Measurements from ENCODE around the gene SDHB. TPM values are rescaled to one million over a fixed set of nuclear protein-coding genes. Genes with fewer than 3 reads are reported as not detected.

The SDHB gene
- total RNA-seq, result 10 to 100 TPM; 55.1 to 71.6 TPM
- 100 to 1,000 TPM in 1 of 2 donors, 10 to 100 TPM in 1; 71.8 to 130 TPM for polyA plus RNA-seq
- long read RNA-seq, donor 1, transcript SDHB-201 (8 exons, 1,153 nt), result major isoform, 70 of 81 reads
- long read RNA-seq, donor 1, partial matches to known transcripts, result 7 of 81 reads
- long read RNA-seq, donor 1, other reads (novel, unspliced or antisense), result 3 of 81 reads
- long read RNA-seq, donor 2, transcript SDHB-201 (8 exons, 1,153 nt), result major isoform, 20 of 22 reads
- long read RNA-seq, donor 2, partial matches to known transcripts, result 0 of 22 reads
- long read RNA-seq, donor 2, other reads (novel, unspliced or antisense), result 2 of 22 reads

DNA sequence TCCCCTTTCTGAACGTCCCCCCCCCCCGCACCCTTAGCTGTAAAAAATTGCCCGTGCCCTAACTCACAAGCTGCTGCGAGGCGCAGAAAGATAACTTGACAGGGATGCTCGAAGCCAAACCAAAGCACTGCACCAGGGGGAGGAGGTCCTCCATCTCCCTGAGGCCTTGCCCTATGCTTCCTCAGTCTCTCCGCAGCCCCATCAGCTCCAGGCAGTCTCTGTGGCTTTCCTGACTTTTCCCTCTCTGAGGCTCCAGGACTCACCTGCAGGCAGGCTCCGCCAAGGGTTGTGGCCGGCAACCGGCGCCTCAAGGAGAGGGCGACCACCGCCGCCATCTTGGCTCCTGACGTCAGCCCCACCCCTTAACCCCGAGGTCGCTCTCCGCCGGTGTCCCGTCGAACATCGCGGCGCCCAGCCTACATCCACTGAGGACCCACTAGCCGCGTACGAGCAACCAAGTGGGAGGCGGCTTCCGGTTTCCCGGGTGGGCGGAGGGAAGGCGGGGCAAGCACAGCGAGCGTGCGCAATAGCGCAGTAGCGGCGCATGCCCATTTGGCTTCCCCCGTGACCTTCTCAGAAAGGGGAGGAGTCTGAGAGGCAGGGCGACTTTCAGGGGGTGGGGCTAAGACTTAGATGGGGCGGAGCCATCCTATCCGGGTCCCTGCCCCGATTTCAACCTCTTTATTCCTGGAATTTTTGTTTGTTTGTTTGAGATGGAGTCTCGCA, at the start of gene SDHB:
Gene SDHB, minus strand, starts transcription at position 348 of the 726 bp plus-strand sequence. Its CDS starts 13 bp downstream, at position 335.
- Histone ChIP-seq H3K36me3 (ENCODE audit: control insufficient read depth in 1 of 2, insufficient read depth in 2 of 2, low read length in 1 of 2) (no peaks in the 10 kb centered on the region), H3K27ac (ENCODE audit: low read depth in 1 of 2, low read length in 2 of 2) (peak within 1 kb of the TSS in 1 of 2 donors; percentile 64), H3K27me3 (ENCODE audit: control insufficient read depth in 1 of 2, insufficient read depth in 2 of 2, low read length in 1 of 2) (no peaks in the 10 kb centered on the region), H3K4me3 (ENCODE audit: low read length in 2 of 2) (peak within 1 kb of the TSS; percentile 28 to 43), H3K9me3 (ENCODE audit: control insufficient read depth, low read length) (no peaks in the 10 kb centered on the region), H3K4me1 (ENCODE audit: control insufficient read depth in 1 of 2, insufficient read depth in 2 of 2, low read length in 2 of 2) (peaks cover 0 to 10% of the 10 kb centered on the region in 2 donors)
- ATAC-seq (ENCODE audit: low FRiP score) (peak; percentile 99), DNase-seq (peak; percentile 99)
- intact Hi-C loops (cut with DNase I), result loop anchor here in 1 of 2 donors (2.0 kb wide), 1 partner anchor 41 kb away; no protein-coding TSS in a partner anchor
- 0% methylated on average over 44 of the region's 44 CpGs for WGBS, 2 donors

DNA sequence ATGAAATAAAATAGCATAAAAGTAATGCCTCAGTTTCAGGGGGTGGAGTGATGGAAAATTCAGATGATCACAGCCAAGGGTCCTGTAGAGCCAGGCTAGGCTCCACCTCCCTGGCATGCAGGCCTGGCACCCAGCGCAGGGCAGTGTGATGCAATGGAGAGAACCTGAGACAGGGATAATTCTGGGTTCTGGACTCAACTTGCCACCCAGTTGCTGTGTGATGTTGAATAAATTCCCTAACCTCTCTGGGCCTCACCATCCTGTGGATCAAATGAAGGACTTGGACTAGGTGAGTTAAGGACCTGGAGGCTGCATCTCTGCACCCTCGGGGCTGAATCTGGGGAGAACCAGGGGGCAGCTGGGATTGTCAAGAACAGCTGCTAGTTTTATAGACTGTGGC, 48.4 kb upstream of the SDHB start:
- no peak for ATAC-seq (ENCODE audit: low FRiP score)
- DNase-seq, result no peak
- no peaks in the 10 kb centered on the region for H3K9me3 ChIP-seq (ENCODE audit: control insufficient read depth, low read length)
- no peak overlapping the region for H3K4me3 ChIP-seq (ENCODE audit: low read length in 2 of 2)
- no peaks in the 10 kb centered on the region for H3K4me1 ChIP-seq (ENCODE audit: control insufficient read depth in 1 of 2, insufficient read depth in 2 of 2, low read length in 2 of 2)
- no peaks in the 10 kb centered on the region for H3K36me3 ChIP-seq (ENCODE audit: control insufficient read depth in 1 of 2, insufficient read depth in 2 of 2, low read length in 1 of 2)
- H3K27ac ChIP-seq (ENCODE audit: low read depth in 1 of 2, low read length in 2 of 2), result no peak overlapping the region
- no peaks in the 10 kb centered on the region for H3K27me3 ChIP-seq (ENCODE audit: control insufficient read depth in 1 of 2, insufficient read depth in 2 of 2, low read length in 1 of 2)
- 80 to 86% methylated on average over 2 of the region's 2 CpGs for WGBS, 2 donors
- intact Hi-C loops (cut with DNase I), result no loop called here

DNA sequence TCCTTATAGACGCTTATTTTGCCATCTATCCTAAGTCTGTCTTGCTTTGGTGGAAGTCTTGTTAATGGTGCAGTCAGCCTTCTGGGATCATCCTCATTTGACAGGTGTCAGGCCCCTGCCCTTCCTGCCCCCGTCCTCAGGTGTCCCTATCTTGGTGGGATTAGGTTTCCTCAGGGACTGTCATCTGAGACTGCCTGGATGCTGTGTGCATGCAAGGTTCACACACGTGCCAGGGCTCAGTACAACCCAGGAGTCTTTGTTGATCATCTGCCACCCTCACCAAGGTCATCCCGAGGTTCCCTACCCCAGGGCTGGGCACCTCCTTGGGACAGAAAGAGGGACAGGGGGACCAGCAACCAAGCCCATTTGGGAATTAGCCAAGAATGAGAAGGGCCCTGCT, 47.4 kb upstream of the SDHB start:
- Histone ChIP-seq H3K27me3 (ENCODE audit: control insufficient read depth in 1 of 2, insufficient read depth in 2 of 2, low read length in 1 of 2) (no peaks in the 10 kb centered on the region), H3K4me3 (ENCODE audit: low read length in 2 of 2) (no peak overlapping the region), H3K4me1 (ENCODE audit: control insufficient read depth in 1 of 2, insufficient read depth in 2 of 2, low read length in 2 of 2) (no peaks in the 10 kb centered on the region), H3K27ac (ENCODE audit: low read depth in 1 of 2, low read length in 2 of 2) (no peak overlapping the region), H3K36me3 (ENCODE audit: control insufficient read depth in 1 of 2, insufficient read depth in 2 of 2, low read length in 1 of 2) (no peaks in the 10 kb centered on the region), H3K9me3 (ENCODE audit: control insufficient read depth, low read length) (no peaks in the 10 kb centered on the region)
- 85 to 91% methylated on average over 4 of the region's 4 CpGs for WGBS, 2 donors
- no peak for DNase-seq
- intact Hi-C loops (cut with DNase I), result no loop called here
- ATAC-seq (ENCODE audit: low FRiP score), result no peak

DNA sequence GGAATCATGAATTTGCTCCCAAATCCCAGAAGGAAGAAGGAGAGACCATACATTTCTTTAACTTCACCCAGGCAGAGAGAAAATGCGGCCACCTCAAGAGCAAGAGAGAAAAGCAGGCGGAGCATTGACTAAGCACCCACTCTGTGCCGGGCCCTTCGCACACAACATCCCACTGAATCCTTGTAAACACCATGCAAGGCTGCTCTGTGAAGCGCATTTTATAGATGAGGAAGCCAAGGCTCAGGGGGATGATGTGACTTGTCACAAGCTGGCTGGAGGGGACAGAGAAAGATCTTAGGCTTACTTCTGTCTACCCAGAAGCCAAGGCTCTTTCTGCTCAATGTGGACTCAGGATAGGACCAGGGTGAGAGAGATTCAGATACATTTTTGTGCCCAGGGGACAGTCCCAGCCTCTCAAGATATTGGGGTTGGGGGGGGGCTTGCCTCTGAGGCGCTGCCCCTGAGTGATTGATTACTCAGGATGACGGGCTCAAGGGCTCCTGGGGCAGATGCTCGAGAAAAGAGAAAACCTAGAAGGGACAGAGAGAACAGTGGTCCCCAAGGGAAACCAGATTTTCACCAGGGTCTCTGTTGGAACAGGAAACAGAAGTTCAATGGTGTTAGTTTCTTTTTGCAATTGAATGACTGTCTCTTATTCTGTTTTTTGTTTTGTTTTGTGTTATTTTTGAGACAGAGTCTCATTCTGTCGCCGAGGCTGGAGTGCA, 45.9 kb upstream of the SDHB start:
- ATAC-seq (ENCODE audit: low FRiP score) (no peak), DNase-seq (no peak)
- Histone ChIP-seq H3K36me3 (ENCODE audit: control insufficient read depth in 1 of 2, insufficient read depth in 2 of 2, low read length in 1 of 2) (no peaks in the 10 kb centered on the region), H3K4me1 (ENCODE audit: control insufficient read depth in 1 of 2, insufficient read depth in 2 of 2, low read length in 2 of 2) (no peaks in the 10 kb centered on the region), H3K9me3 (ENCODE audit: control insufficient read depth, low read length) (no peaks in the 10 kb centered on the region), H3K4me3 (ENCODE audit: low read length in 2 of 2) (no peak overlapping the region), H3K27me3 (ENCODE audit: control insufficient read depth in 1 of 2, insufficient read depth in 2 of 2, low read length in 1 of 2) (no peaks in the 10 kb centered on the region), H3K27ac (ENCODE audit: low read depth in 1 of 2, low read length in 2 of 2) (no peak overlapping the region)
- WGBS, 2 donors, result 86 to 88% methylated on average over 10 of the region's 10 CpGs
- intact Hi-C loops (cut with DNase I), result no loop called here

DNA sequence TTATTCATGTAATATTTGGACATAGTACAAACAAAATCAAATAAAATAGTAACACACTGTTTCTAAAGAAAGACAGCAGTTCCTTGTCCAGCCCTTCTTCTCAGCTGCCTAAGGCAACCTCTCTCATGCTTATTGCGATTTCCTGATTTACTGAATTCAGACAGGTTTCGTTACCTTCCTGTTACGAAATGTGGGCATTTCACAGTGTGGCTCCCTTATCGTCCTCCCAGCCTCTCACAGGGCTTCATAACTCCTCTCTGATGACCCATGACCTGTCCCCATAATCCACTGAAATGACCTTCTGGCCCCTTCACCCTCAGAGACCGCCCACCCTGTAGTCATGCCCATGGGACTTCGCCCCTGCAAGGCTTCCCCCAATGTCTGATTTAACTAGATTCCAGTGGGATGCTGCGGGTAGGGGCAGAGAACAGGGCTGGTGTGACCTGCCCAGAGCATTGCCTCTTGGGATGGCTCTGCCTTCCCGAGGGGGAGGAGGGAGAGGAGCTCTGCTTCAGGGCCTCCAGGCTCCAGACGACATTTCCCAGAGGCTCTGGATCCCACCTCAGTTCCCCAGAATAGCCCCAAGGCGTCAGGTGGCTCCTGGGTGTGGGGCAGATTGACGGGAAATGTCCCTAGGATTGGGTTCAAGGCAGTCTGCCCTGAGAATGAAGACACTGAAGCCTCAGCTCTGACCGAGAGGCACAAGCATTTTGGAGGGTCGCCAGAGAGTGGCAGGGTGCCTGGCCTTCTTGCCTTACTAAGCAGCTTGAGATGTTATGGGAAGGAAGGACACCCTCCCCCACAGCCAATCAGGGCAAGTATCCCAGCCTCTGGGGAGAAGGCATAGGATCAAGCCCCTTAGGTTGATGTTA, 44.9 kb upstream of the SDHB start:
- ATAC-seq (ENCODE audit: low FRiP score) (peak; percentile 42), DNase-seq (peak in 1 of 2 donors; percentile 58)
- H3K4me3 ChIP-seq (ENCODE audit: low read length in 2 of 2), result no peak overlapping the region
- no peaks in the 10 kb centered on the region for H3K36me3 ChIP-seq (ENCODE audit: control insufficient read depth in 1 of 2, insufficient read depth in 2 of 2, low read length in 1 of 2)
- WGBS, 2 donors, result 57 to 61% methylated on average over 12 to 13 of the region's 13 CpGs
- no peaks in the 10 kb centered on the region for H3K27me3 ChIP-seq (ENCODE audit: control insufficient read depth in 1 of 2, insufficient read depth in 2 of 2, low read length in 1 of 2)
- H3K9me3 ChIP-seq (ENCODE audit: control insufficient read depth, low read length), result no peaks in the 10 kb centered on the region
- intact Hi-C loops (cut with DNase I), result no loop called here
- no peak overlapping the region for H3K27ac ChIP-seq (ENCODE audit: low read depth in 1 of 2, low read length in 2 of 2)
- H3K4me1 ChIP-seq (ENCODE audit: control insufficient read depth in 1 of 2, insufficient read depth in 2 of 2, low read length in 2 of 2), result no peaks in the 10 kb centered on the region

GRCh38 chr1:17097787-17098186, 44.0 kb upstream of the SDHB start:
- H3K4me3 ChIP-seq (ENCODE audit: low read length in 2 of 2), result no peak overlapping the region
- WGBS, 2 donors, result 64 to 73% methylated on average over 14 of the region's 14 CpGs
- DNase-seq (no peak), ATAC-seq (ENCODE audit: low FRiP score) (no peak)
- H3K9me3 ChIP-seq (ENCODE audit: control insufficient read depth, low read length), result no peaks in the 10 kb centered on the region
- H3K27me3 ChIP-seq (ENCODE audit: control insufficient read depth in 1 of 2, insufficient read depth in 2 of 2, low read length in 1 of 2), result no peaks in the 10 kb centered on the region
- no peaks in the 10 kb centered on the region for H3K4me1 ChIP-seq (ENCODE audit: control insufficient read depth in 1 of 2, insufficient read depth in 2 of 2, low read length in 2 of 2)
- intact Hi-C loops (cut with DNase I), result no loop called here
- H3K27ac ChIP-seq (ENCODE audit: low read depth in 1 of 2, low read length in 2 of 2), result no peak overlapping the region
- no peaks in the 10 kb centered on the region for H3K36me3 ChIP-seq (ENCODE audit: control insufficient read depth in 1 of 2, insufficient read depth in 2 of 2, low read length in 1 of 2)

DNA sequence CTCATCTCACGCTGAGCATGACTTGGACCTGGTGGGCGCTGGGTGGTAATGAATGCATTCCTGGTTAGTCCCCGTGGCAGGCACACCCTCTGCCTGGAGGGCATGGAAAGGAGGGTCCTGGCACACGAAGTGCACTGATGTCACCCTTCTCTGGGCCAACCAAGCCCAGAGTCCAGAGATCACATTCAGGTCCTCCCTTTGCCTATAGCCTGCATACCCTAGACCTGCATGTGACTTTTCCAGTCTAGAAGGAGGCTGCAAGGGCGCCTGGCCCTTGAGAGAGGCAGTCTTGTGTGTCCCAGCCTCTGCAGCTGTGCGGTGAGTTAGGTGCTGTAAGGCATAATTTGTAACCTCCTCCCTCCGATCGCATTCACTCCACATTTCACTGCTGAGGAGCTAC, 43.3 kb upstream of the SDHB start:
- Histone ChIP-seq H3K9me3 (ENCODE audit: control insufficient read depth, low read length) (peaks cover 1% of the 10 kb centered on the region), H3K36me3 (ENCODE audit: control insufficient read depth in 1 of 2, insufficient read depth in 2 of 2, low read length in 1 of 2) (no peaks in the 10 kb centered on the region), H3K27me3 (ENCODE audit: control insufficient read depth in 1 of 2, insufficient read depth in 2 of 2, low read length in 1 of 2) (no peaks in the 10 kb centered on the region), H3K4me1 (ENCODE audit: control insufficient read depth in 1 of 2, insufficient read depth in 2 of 2, low read length in 2 of 2) (no peaks in the 10 kb centered on the region), H3K27ac (ENCODE audit: low read depth in 1 of 2, low read length in 2 of 2) (no peak overlapping the region), H3K4me3 (ENCODE audit: low read length in 2 of 2) (no peak overlapping the region)
- ATAC-seq (ENCODE audit: low FRiP score), result no peak
- intact Hi-C loops (cut with DNase I), result no loop called here
- DNase-seq, result no peak
- 75 to 77% methylated on average over 8 of the region's 8 CpGs for WGBS, 2 donors

DNA sequence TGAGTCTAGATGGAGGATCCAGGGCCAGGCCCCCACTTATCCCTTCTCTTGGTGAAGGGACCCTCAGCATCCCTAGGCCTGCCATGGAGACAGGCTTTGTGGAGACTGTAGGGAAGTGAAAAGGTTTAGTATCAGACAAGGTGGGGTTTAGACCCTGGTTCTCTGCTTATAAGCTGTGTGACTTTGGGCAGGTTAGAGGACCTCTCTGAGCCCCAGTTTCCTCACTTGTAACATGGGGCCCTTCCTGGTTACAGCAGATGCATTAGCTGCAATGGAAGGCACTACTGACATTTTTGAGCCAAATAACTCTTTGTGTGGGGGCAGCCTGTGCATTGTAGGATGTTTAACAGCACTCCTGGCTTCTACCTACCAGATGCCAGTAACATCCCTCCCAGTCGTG, 42.8 kb upstream of the SDHB start:
- Histone ChIP-seq H3K4me3 (ENCODE audit: low read length in 2 of 2) (no peak overlapping the region), H3K27ac (ENCODE audit: low read depth in 1 of 2, low read length in 2 of 2) (no peak overlapping the region), H3K4me1 (ENCODE audit: control insufficient read depth in 1 of 2, insufficient read depth in 2 of 2, low read length in 2 of 2) (no peaks in the 10 kb centered on the region), H3K36me3 (ENCODE audit: control insufficient read depth in 1 of 2, insufficient read depth in 2 of 2, low read length in 1 of 2) (no peaks in the 10 kb centered on the region), H3K27me3 (ENCODE audit: control insufficient read depth in 1 of 2, insufficient read depth in 2 of 2, low read length in 1 of 2) (no peaks in the 10 kb centered on the region), H3K9me3 (ENCODE audit: control insufficient read depth, low read length) (peaks cover 2% of the 10 kb centered on the region)
- WGBS, 2 donors, result 0 to 29% methylated on average over 1 of the region's 1 CpG
- DNase-seq (no peak), ATAC-seq (ENCODE audit: low FRiP score) (no peak)
- intact Hi-C loops (cut with DNase I), result no loop called here
